ENCODE results near the gene GRIK1.
"Not testable (repeated sequence)": the region's sequence is repeated elsewhere in the genome, so short reads cannot be mapped to it uniquely, and the experiment has no call there.

The GRIK1 gene

DNA sequence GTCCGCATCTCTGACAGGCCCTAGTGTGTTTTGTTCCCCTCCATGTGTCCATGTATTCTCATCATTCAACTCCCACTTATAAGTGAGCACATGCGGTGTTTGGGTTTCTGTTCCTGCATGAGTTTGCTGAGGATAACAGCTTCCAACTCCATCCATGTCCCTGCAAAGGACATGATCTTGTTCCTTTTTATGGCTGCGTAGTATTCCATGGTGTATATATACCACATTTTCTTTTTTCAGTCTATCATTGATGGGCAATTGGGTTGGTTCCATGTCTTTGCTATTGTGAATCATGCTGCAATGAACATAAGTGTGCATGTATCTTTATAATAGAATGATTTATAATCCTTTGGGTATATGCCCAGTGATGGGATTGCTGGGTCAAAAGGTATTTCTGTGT, 334.6 kb downstream of the GRIK1 start:
- not testable (repeated sequence) for H3K4me1 Mint-ChIP-seq, H3K4me3 Mint-ChIP-seq, H3K9me3 Mint-ChIP-seq, H3K36me3 Mint-ChIP-seq, ATAC-seq, H3K27me3 Mint-ChIP-seq, H3K27ac Mint-ChIP-seq

DNA sequence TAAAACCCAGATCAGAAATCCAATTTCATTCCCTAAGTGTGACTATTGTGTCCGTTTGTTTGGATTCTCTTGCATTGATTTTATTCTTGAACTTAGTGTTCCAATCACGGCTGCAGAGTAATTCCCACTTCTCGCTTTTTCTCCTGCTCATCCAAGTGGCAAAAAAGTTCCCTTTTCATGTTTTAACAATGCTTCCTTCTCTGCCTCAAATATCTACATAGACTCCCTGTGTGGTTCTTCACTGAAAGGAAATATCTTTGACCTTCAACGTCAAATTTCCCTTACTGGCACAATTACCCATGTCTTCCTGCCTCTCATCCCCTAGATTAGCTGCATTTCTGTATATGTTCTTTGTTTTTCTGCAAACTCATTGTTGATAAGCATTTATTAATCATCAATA, 335.7 kb downstream of the GRIK1 start:
- Mint-ChIP-seq H3K27ac (no peak overlapping the region), H3K4me3 (no peak overlapping the region), H3K4me1 (no peaks in the 10 kb centered on the region), H3K27me3 (no peaks in the 10 kb centered on the region), H3K9me3 (peaks cover 3% of the 10 kb centered on the region), H3K36me3 (no peaks in the 10 kb centered on the region)
- ATAC-seq, result no peak

DNA sequence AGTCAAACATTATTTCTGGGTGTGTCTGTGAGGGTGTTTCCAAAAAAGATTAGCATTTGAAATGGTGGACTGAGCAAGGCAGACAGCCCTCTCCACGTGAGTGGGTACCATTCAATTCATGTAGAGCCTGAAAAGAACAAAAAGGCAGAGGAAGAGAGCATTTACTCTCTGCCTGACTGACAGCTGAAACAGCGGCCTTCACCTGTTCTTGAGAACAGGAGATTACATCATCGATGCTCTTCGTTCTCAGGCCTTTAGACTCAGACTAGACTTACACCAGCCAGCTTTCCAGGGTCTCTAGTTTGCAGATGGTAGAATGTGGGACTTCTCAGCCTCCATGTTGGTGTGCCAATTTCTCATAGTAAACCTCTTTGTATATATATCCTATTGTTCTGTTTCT, 338.7 kb downstream of the GRIK1 start:
- H3K36me3 Mint-ChIP-seq, result peaks cover 7% of the 10 kb centered on the region
- no peaks in the 10 kb centered on the region for H3K27me3 Mint-ChIP-seq
- no peaks in the 10 kb centered on the region for H3K4me1 Mint-ChIP-seq
- peaks cover 3% of the 10 kb centered on the region for H3K9me3 Mint-ChIP-seq
- no peak for ATAC-seq
- no peak overlapping the region for H3K4me3 Mint-ChIP-seq
- no peak overlapping the region for H3K27ac Mint-ChIP-seq

DNA sequence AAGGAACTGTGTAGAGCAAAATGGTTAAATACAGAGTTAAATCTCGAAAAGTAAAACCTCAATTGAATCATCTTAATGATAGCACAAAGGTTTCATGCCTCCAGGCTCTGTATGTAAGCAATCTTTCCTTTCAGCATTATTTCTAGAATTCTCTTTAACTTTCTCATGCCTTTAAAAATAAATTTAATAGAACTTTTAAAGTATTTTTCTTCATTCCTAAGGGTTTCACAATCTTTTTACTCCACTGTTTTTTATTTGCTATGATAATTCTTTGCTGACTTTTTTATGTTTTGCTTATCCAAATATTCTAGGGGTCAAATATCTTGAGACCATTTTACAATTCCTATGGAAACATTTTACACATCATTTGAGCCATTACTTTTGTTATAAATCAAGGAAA, 353.1 kb downstream of the GRIK1 start:
- Mint-ChIP-seq H3K9me3 (no peaks in the 10 kb centered on the region), H3K27me3 (peaks cover 14% of the 10 kb centered on the region), H3K36me3 (no peaks in the 10 kb centered on the region), H3K4me1 (no peaks in the 10 kb centered on the region), H3K27ac (no peak overlapping the region), H3K4me3 (no peak overlapping the region)
- ATAC-seq, result no peak

DNA sequence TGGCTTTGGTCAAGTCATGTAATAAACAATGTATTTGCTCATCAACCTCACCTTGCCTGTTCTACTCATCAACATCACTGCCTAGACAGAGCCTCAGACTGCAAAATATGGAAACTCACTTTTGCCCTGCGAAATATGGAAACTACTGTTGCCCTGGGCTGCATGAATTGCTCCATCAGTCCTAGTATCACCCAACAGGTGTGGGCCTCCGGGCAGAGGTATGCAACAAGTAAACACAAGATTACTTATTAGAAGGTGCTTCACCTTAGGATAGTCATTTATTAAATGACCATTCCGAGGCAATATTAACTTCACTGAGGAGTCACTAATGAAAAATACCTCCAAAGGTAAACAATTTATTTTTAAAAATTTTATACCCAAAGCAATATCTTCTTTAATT, 354.3 kb downstream of the GRIK1 start:
- H3K4me3 Mint-ChIP-seq, result no peak overlapping the region
- no peak for ATAC-seq
- H3K27ac Mint-ChIP-seq, result no peak overlapping the region
- no peaks in the 10 kb centered on the region for H3K36me3 Mint-ChIP-seq
- H3K27me3 Mint-ChIP-seq, result peaks cover 12% of the 10 kb centered on the region
- H3K4me1 Mint-ChIP-seq, result no peaks in the 10 kb centered on the region
- no peaks in the 10 kb centered on the region for H3K9me3 Mint-ChIP-seq

DNA sequence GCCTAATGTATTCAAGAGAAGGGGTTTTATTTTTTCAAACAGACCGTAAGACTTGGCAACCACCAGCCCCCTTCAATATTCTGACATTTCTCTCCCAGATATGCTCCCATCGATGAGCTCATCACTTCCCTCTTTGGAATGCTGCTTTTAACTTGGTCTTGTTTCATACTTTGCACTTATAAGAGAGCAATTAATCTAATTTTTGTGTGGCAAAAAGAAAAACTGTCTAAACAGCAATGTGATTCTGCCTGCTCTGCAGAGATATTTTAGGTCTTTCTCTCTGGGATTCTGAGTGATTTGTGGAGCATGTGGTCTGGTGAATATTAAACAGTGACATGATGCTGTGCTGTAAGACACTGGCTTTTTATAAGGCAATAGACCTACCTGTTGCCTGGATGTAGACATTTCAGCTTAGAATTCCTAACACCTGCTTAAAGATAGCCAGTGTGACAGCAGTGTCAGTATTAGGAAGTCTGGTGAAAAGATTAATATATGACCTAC, 356.3 kb downstream of the GRIK1 start:
- no peak for ATAC-seq
- Mint-ChIP-seq H3K36me3 (no peaks in the 10 kb centered on the region), H3K4me1 (no peaks in the 10 kb centered on the region)

DNA sequence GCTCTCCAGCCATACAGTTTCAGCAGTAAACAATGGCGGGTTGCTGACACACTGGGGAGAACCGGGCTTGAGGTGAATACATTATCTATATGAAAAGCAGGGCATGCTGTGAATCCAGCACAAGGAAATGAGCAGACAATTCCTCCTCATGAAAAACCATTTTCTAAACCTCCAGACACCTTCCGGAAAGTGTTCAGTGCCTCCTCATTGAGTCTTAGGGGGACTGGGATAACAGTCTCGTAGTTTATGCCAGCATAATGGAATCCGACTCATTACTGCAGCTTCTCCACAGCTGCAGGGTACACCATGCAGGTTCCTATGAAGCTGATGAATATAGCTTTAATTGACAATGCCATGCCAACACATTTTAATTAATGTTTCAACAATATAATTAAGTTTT, 356.9 kb downstream of the GRIK1 start:
- H3K9me3 Mint-ChIP-seq, result no peaks in the 10 kb centered on the region
- H3K36me3 Mint-ChIP-seq, result no peaks in the 10 kb centered on the region
- no peak overlapping the region for H3K27ac Mint-ChIP-seq
- H3K27me3 Mint-ChIP-seq, result no peaks in the 10 kb centered on the region
- ATAC-seq, result no peak
- H3K4me3 Mint-ChIP-seq, result no peak overlapping the region
- H3K4me1 Mint-ChIP-seq, result no peaks in the 10 kb centered on the region

More for the DNA sequence above, 356.3 kb downstream of the GRIK1 start:
- H3K9me3 Mint-ChIP-seq, result no peaks in the 10 kb centered on the region
- no peaks in the 10 kb centered on the region for H3K27me3 Mint-ChIP-seq
- no peak overlapping the region for H3K4me3 Mint-ChIP-seq
- no peak overlapping the region for H3K27ac Mint-ChIP-seq

DNA sequence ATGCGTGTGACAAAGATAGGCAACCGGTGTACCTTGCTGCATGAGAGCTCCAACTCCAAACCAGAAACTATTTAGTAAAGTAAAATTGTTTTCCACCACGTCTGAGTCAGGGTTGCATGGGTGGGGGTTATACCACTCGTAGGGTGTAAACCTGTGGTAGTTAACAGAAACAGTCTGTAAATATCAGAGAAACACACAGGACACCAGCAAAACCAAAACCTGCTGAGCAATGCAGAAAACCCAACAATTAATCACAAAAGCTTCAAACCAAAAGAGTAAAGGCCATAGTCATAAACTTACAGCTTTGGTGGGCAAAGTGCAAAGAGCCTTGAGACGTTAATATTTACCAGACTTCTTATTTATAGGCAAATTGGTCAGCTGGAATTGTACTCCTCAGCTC, 358.4 kb downstream of the GRIK1 start:
- H3K27me3 Mint-ChIP-seq, result no peaks in the 10 kb centered on the region
- no peaks in the 10 kb centered on the region for H3K9me3 Mint-ChIP-seq
- no peak for ATAC-seq
- no peak overlapping the region for H3K27ac Mint-ChIP-seq
- no peak overlapping the region for H3K4me3 Mint-ChIP-seq
- H3K4me1 Mint-ChIP-seq, result no peaks in the 10 kb centered on the region
- peaks cover 4% of the 10 kb centered on the region for H3K36me3 Mint-ChIP-seq

DNA sequence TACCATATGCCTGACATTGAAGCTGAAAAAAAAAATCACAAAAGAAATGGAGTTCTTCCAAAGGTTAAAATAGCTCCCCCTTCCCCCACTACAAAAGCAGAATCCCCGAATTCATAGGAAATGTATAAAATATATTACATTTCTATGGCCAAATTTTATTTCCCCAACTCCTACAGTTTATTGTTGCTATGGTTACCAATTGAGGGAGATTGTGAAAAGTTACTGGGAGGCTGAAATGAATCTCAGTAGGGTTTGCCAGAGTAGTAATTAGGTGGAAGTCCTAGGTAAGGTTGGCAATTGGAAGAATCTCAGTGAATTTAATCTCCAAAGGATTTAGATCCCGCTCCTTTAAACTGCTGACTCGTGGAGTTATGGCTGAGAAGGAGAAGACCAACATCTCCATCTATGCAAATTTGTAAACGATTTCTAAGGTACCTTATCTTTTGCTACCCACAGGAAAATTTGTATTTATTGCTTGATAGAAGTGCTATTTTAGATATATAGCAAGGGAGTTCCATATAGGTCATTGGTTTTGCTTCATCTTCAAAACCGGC, 359.0 kb downstream of the GRIK1 start:
- H3K4me1 Mint-ChIP-seq, result no peaks in the 10 kb centered on the region
- H3K9me3 Mint-ChIP-seq, result no peaks in the 10 kb centered on the region
- H3K4me3 Mint-ChIP-seq, result no peak overlapping the region
- no peaks in the 10 kb centered on the region for H3K27me3 Mint-ChIP-seq
- no peak overlapping the region for H3K27ac Mint-ChIP-seq
- ATAC-seq, result no peak
- peaks cover 4% of the 10 kb centered on the region for H3K36me3 Mint-ChIP-seq

DNA sequence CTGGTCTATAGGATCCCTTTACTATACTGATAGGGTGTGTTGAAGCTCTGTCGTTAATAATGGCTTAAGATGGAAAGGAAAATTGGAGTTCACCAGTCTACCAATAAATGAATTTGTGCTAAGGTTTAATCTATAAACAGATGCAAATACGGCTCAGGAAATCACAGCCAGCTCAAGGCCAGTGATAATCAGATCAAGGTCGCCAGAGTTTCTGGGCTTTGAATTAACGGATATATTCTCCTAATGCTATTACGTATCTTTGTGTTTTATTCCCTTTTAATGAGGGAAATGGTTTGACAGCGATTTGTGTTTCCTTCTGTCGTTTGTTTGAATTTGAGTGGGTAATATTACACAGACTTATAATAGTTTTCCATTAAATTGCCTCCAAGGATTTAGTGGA, 361.5 kb downstream of the GRIK1 start:
- Mint-ChIP-seq H3K4me1 (no peaks in the 10 kb centered on the region), H3K9me3 (no peaks in the 10 kb centered on the region), H3K27me3 (no peaks in the 10 kb centered on the region), H3K4me3 (no peak overlapping the region), H3K36me3 (peaks cover 4% of the 10 kb centered on the region), H3K27ac (no peak overlapping the region)
- no peak for ATAC-seq

DNA sequence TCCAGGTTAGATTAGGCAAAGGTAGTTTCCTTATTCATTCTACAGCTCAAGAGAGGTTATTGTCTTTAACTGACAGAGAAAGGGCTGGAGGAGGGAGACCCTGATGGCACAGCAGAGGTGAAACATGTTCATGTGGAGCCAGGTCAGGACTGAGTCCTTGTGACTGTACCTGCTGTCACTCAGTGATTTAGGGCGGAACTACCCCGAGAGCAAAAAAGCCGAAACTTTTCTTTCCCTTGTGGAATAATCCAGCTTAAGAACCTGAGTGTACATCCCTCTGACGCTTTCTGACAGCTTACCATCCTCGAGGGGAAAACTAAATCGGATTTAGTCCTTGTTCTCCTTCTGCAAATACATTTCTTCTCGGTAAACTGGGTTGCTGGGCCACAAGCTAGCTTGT, 367.8 kb downstream of the GRIK1 start:
- Mint-ChIP-seq H3K4me1 (no peaks in the 10 kb centered on the region), H3K4me3 (no peak overlapping the region), H3K9me3 (no peaks in the 10 kb centered on the region), H3K36me3 (peaks cover 3% of the 10 kb centered on the region), H3K27me3 (no peaks in the 10 kb centered on the region), H3K27ac (no peak overlapping the region)
- ATAC-seq, result no peak

DNA sequence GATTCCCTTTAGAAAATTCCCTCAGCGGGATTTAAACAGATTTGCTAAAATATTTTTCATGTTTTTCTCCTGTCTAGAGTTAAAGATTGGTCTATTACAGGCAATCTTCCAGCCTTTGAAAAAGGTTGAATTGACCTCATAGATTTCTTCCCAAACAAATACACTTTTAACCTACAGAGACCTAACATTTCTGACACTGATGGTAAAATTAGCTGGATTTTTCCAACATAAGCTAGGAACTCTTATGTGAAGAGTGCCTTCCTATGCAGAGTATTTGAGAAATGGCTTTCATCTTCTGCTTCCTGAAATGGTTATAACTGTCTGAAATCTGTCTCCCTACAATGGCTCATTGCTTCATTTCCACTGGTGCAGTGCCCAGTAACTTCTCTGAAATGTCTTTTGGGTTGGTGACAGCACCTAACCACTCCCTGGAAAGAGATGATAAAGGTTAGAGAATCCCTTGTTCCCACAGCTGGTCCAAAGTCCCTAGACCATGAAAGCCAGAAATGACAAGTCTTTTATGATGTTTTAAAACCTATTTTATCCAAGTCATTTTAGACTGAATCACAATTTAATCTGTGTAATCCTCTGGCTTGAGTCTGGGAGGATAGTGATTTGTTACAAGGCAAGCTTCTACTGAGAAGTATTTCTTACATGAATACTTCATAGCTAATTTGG, 371.6 kb downstream of the GRIK1 start:
- Mint-ChIP-seq H3K27me3 (no peaks in the 10 kb centered on the region), H3K4me1 (no peaks in the 10 kb centered on the region), H3K27ac (no peak overlapping the region), H3K9me3 (no peaks in the 10 kb centered on the region), H3K4me3 (no peak overlapping the region), H3K36me3 (no peaks in the 10 kb centered on the region)
- ATAC-seq, result no peak

DNA sequence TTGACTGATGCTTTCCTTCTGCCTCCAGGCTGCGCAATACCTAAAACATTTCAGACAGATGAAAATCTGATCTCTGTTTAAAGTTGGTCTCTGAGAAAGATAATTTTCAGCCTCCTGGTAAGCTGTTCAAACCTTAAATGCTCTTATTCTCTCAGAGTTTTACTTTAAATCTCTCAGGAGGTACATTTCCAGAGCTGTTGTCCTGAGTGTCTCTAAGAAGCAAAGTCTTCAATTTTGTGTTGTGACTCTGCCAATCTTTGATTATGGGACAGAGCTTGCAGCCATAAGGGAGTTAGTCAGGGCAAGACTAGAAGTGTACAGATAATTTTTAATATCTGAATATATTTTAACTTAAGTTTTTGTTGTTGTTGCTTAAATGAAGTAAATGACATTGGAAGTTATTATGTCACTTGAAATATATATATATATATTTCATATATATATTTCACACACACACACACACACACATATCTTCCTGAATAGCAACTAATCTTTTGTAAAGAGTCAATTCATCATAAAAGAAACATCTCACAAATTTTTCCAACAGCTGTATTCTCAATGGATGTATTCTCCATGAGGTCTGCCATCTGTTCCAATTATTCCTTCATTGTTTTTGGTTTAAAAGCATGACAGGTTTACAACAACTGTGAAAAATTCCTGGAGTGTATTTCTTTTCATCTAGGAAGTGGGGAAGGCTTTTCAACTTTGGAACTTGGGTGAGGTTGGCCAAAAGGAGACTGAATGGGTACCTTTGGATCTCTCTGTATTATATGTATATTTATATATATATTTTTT, 381.7 kb downstream of the GRIK1 start:
- peaks cover 6% of the 10 kb centered on the region for H3K4me1 Mint-ChIP-seq
- H3K4me3 Mint-ChIP-seq, result no peak overlapping the region
- ATAC-seq, result no peak
- H3K27ac Mint-ChIP-seq, result no peak overlapping the region
- H3K36me3 Mint-ChIP-seq, result peaks cover 7% of the 10 kb centered on the region
- no peaks in the 10 kb centered on the region for H3K27me3 Mint-ChIP-seq
- H3K9me3 Mint-ChIP-seq, result no peaks in the 10 kb centered on the region

DNA sequence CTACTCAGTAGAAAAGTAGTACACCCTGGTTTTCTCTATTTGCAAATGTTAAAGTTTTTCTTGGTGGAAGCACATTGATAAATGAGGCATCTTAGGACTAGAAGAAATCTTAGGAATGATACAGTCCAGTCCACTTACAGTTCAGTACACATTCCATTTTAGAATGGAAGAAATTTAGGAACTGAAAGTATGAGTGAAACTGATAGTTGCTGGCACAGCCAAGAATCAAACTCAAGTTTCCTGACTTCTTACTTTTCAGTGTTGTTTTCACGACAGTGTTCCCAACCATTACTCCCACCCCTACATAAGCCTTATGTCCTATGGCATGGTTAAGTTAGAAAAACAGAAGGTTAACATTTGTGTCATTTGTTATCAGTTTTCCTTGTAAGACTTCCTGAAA, 382.6 kb downstream of the GRIK1 start:
- no peak for ATAC-seq

DNA sequence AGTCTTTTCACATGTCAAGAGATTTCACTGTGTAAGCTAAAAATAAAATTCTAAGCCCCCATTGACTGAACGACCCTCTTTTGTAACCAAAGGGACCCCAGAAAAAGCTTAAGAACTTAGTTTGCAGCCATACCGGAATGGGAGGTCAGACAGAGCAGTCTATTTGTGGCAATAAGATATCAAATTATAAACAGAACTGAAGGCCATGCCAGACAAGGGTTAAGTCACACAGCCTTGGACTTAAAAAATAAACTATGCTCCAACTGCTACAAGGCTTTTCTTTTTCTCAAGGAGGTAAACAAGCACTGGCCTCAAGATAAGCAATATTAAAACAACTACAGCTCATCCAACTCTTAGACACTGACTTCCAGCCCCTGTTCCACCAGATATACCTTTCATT, 384.2 kb downstream of the GRIK1 start:
- Mint-ChIP-seq H3K27ac (no peak overlapping the region), H3K27me3 (no peaks in the 10 kb centered on the region), H3K4me3 (no peak overlapping the region), H3K36me3 (no peaks in the 10 kb centered on the region), H3K9me3 (no peaks in the 10 kb centered on the region), H3K4me1 (peaks cover 6% of the 10 kb centered on the region)
- ATAC-seq, result no peak

More for the DNA sequence above, 382.6 kb downstream of the GRIK1 start:
- Mint-ChIP-seq H3K36me3 (peaks cover 7% of the 10 kb centered on the region), H3K4me1 (peaks cover 6% of the 10 kb centered on the region), H3K27ac (no peak overlapping the region), H3K4me3 (no peak overlapping the region), H3K9me3 (no peaks in the 10 kb centered on the region), H3K27me3 (no peaks in the 10 kb centered on the region)

DNA sequence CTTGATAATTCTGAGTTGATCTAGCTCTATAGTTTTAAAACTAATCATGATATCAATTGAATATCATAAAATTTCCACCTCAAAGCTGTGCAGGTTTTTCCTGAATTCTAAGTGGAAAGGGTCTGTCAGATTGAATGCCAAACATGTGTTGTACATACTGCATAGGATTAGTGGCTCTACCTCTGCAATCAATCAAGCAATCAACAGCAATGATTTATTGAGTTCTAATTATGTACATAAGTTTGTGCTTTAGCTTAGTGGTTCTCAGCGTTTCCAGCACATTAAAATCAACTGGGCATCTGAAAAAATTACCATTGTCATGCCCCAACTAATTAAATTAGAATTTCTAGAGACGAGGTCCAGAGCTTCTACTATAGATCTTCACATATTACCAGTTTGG, 389.6 kb downstream of the GRIK1 start:
- Mint-ChIP-seq H3K27ac (no peak overlapping the region), H3K36me3 (peaks cover 11% of the 10 kb centered on the region), H3K4me3 (no peak overlapping the region), H3K9me3 (no peaks in the 10 kb centered on the region), H3K27me3 (no peaks in the 10 kb centered on the region), H3K4me1 (no peaks in the 10 kb centered on the region)
- ATAC-seq, result no peak

Data from stimulated activated memory B cell treated with anti-CD40 and anti-IgM and Interleukin-4, amounts not matched to agents 10 μg/mL and 1 μg/mL and 100 μg/mL, for 72 hours (primary cell).